ENCODE data around the gene RAD51B.

Gene RAD51B

GRCh38 chr14:68558096-68558495 lies 738.5 kb downstream of the RAD51B start (continued):
- TF ChIP-seq MYNN (tag by site-specific recombination; IDR thresholded peaks at IDR 0.05; ENCODE audit: borderline replicate concordance) (no peak), ZNF404 (tag by site-specific recombination; IDR thresholded peaks at IDR 0.05) (no peak), ZBTB11 (tag by site-specific recombination; conservative IDR thresholded peaks at IDR 0.05; ENCODE audit: low read depth) (no peak), ZNF133 (tag by site-specific recombination; IDR thresholded peaks at IDR 0.05) (no peak), ZNF223 (tag by site-specific recombination; IDR thresholded peaks at IDR 0.05) (no peak), ZNF513 (tag by site-specific recombination; IDR thresholded peaks at IDR 0.05) (no peak), ZNF677 (tag by site-specific recombination; IDR thresholded peaks at IDR 0.05) (no peak), ZNF473 (tag by site-specific recombination; IDR thresholded peaks at IDR 0.05) (no peak), ZNF768 (tag by site-specific recombination; IDR thresholded peaks at IDR 0.05) (no peak)

- Histone ChIP-seq H3K27ac (ENCODE audit: extremely low read depth, low read depth, low read length) (no peak overlapping the region), H3K9me3 (ENCODE audit: control insufficient read depth, insufficient read depth, low read depth, low read length) (no peaks in the 10 kb centered on the region), H3K4me3 (ENCODE audit: low read depth, low read length) (no peak overlapping the region), H3K36me3 (ENCODE audit: control insufficient read depth in 2 of 2, insufficient read depth in 1 of 2, low read length in 2 of 2) (no peaks in the 10 kb centered on the region), H3K4me1 (ENCODE audit: control insufficient read depth, insufficient read depth, low read length) (no peaks in the 10 kb centered on the region)
- CTCF ChIA-PET = no interaction called here
- POLR2A ChIA-PET = no interaction called here
- TF ChIP-seq ZNF792 (tag by site-specific recombination; IDR thresholded peaks at IDR 0.05) (no peak), ZBTB6 (tag by site-specific recombination; IDR thresholded peaks at IDR 0.05) (no peak), IKZF3 (tag by site-specific recombination; IDR thresholded peaks at IDR 0.05) (no peak), ZNF239 (tag by site-specific recombination; IDR thresholded peaks at IDR 0.05) (no peak), ZNF416 (tag by site-specific recombination; IDR thresholded peaks at IDR 0.05) (no peak), ZNF138 (tag by site-specific recombination; IDR thresholded peaks at IDR 0.05; ENCODE audit: borderline replicate concordance) (no peak), ZNF776 (tag by site-specific recombination; IDR thresholded peaks at IDR 0.05; ENCODE audit: borderline replicate concordance) (no peak), ZNF280C (tag by site-specific recombination; IDR thresholded peaks at IDR 0.05) (no peak), ZNF513 (tag by site-specific recombination; IDR thresholded peaks at IDR 0.05) (no peak), ZNF518A (tag by site-specific recombination; conservative IDR thresholded peaks at IDR 0.05; ENCODE audit: low read depth) (no peak)
These were observed 740.4 kb downstream of the RAD51B start for GRCh38 chr14:68559949-68560348.

Data from HEK293 (cell line).